CD1c-positive myeloid dendritic cell (primary cell): ENCODE measurements around the gene SMCR8.
"Not testable (repeated sequence)": the region's sequence is repeated elsewhere in the genome, so short reads cannot be mapped to it uniquely, and the experiment has no call there.

Source experiments
- DNase-seq: peaks from one replicate; pipeline ENCODE4 v3.0.0-alpha.2; 2016; ENCODE audit errors: extremely low spot score

SMCR8 gene

DNA sequence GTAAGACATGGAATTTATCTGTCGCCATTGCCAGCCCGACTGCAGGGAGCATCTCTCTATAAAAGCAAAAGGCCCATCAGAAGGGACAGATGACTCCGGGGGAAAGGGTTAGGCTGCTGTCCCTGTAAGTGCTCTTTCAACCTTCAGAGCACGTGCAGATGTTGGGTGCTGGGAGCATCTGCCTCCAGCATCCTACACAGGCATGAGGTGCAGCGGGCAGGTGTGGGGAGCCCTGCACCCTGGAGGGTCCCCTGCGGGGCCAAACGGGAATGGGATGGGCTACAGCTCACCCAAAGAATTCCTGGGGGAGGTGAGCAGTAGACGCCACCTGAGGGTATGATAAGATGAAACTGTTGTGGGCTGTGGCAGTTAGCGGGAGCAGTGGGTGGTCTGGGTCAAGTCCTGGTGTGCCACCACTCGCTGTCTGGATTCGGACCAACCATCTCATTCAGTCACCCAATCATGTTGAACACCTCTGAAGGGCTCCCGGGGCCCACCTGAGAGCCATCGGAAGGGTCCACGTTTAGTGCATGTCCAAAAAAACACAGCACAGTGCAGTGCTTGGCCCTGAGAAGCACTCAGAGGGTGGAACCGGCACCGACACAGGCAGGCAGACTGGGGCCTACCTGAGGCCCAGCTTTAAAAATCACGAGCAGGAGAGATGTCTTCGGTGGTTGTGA lies 3.8 kb downstream of the SMCR8 start:
- DNase-seq: no peak

DNA sequence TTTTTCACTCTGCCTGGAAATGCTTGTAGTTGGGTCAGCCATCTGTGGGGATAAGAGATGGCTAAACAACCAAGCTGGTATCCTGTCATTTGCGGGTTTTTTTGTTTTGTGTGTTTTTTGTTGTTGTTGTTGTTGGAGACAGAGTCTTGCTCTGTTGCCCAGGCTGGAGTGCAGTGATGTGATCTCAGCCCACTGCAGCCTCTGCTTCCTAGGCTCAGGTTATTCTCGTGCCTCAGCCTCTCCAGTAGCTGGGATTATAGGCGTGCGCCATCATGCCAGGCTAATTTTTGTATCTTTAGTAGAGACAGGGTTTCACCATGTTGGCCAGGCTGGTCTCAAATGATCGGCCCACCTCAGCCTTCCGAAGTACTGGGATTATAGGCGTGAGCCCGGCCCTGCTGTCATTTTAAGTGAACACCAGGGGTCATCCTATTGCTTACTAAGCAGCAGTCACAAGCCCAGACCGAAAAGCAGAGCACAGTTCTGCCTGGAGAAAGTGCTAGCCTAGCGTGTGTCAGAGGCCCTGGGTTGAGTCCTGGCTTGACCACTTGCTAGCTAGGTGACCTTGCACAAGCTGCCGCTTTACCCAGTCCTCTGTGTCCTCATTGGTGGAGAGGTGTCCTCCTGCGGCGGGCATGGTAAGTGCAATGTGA lies 4.6 kb downstream of the SMCR8 start:
- DNase-seq: peak; percentile 22

DNA sequence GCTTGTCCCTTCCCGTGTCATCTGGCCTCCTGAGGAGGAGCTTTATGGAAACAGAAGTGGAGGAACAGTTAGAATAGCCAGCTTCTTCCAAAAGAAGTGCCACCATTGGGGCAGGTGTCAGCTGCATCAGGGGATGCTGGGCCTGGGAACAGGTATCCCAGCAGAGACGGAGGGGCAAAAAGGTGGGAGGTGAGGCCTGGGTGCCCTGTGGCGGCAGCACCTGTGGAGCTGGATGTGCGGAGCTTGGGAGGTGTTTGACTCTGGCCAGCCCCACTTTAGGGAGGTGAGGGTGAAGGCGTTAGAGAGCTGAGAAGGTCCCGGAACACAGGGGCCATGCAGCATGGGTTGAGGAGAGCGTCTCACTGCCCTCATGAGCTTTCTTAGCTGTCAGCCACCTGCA lies 5.2 kb downstream of the SMCR8 start:
- no peak for DNase-seq

DNA sequence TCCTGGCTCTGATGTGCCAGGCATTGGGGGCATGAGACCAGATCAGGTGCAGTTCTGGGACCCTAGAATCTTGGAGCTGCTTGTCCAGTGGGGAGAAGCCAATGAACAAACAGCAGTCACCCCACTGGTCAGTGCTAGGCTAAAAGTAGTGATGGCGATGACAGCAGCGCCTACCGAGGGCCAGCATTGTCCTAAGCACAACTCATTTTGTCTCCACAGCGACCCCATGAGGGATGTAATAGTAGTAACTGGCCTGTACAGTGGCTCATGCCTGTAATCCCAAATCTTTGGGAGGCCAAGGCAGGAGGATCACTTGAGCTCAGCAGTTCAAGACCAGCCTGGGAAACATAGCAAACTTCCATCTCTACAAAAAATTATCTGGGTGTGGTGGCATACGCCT lies 6.2 kb downstream of the SMCR8 start:
- DNase-seq: no peak

DNA sequence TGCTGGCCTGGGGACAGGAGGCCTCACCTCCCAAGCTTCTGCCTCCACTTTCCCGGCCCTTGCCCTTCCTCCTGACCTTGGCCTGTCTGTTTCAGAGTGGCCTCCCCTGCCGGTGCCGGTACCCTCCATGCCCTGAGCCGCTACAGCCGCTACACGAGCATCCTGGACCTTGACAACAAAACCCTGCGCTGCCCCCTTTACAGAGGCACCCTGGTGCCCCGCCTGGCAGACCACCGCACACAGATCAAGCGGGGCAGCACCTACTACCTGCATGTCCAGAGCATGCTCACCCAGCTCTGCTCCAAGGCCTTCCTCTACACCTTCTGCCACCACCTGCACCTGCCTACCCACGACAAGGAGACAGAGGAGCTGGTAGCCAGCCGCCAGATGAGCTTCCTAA lies 7.4 kb downstream of the SMCR8 start:
- DNase-seq: no peak

DNA sequence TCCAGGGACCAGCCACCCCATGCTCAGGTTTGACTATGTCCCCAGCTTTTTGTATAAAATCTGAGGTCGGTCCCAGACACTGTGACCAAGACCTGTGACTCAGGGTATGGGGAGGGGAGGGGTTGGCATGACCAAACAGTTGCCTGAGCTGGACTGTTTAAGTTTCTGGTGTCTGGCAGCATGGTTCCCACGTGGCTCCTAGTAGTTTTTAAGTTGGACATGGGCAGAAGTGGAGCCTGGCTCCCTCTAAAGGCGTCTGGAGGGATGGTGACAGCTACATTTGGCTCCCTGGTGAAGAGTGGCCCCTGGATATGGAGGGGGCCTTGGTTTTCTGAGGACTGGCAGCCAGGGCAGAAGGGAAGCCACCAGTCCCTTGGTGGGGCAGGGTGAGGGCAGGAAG lies 7.9 kb downstream of the SMCR8 start:
- no peak for DNase-seq

DNA sequence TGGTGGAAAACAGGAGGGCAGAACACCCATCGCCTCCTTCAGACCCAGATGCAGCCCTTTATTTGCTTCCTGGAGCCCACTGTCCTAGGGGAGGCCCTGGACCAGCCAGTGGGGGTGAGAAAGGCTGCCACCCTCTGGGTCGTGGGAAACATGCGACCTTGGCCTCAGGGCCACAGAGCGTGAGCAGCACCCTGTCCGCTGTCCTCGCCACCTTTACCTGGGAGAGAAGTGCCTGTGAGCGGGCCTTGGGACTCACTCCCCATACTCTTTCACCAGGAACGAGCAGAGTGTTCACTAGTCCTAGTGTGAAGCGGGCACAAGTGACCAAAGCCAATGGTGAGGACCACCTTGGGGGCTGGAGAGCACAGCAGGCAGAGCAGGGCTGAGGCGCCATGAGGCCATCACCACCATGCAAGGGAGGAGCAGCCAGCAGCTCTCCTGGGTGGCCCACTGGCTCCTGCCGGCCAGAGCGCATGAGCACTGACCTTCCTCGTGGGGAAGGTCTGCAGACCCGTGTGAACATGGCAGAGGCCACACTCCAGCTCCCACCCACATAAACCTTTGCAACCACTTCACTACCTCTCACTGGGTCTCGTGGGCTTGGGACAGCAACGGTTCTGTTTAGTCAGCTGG lies 8.5 kb downstream of the SMCR8 start:
- no peak for DNase-seq

DNA sequence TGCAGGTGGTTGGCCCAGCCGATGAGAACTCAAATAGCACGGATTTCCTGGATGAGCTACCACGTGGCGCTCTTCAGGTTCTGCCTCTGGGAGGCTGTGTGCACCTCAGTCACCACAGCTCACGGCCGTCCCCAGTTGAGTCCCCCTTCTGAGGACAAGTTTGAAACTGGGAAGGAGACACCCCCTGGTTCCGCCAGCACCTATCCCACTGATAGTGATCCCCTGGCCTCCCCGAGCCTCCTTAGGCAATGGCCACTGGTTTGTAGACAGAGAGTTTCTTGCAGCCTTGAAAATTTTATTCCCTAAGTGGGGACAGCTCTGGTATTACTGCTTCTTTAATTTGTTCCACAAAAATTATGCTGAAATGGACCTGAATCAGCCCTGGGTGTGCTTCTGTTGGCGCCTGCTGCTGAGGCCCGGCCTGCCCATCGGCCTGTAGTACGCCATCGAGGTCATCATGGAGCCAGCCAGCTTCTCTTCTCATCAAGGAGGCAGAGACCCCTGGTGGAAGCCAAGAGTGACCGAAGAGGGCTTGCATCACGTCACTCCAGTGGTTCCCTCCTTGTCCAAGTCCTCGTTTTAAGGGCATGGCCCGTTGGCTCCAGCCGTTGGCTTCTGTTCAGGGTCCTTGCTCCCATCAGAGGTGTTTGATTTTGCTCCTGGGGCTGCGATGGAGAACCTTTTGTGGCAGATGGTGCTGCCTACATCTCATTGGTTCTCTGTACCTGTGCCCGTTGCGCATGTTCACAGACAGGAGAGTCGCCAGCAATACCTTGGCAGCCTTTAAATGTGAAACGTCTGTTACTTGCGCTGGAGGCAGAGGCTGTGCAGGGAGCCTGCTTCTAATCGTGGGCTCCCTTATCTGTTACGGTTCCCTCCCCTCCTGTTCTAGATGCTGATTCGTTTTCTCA lies 9.3 kb downstream of the SMCR8 start:
- DNase-seq: no peak

DNA sequence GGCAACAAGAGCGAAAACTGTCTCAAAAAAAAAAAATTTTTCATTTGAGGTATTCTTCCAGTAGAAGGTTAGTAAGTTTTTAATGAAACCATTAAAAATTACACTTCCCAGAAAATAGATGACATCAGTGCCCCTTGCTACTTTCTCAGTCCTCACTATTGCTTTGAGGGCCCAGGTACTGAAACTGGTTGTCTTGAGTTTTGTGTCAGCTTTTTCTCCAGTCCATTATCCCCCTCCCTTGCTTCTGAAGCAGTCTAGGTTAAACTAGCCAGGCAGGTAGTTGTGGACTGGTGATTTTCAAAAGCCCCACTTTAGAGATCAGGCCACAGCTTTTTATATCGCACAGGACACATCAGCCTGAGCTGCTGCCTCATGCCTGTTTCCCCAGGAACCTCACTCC lies 10.9 kb downstream of the SMCR8 start:
- no peak for DNase-seq

DNA sequence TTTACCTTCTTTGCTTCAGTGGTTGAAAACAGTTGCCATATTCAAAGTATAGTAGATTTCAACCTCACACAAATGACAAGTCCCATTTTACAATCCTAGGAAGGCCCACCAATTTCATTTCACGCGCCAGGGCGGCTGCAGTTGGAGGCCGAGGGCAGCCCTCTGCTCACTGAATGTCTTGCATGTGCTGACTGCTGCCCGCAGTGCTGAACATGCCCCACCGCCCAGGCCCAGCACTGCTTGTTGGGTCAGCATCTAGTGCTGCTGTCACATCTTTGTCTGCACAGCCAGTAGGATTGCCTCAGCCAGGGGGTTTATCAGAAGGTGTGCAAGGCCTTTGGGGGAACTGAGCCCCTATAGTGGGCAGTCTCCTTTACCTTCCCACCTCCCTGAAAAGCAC lies 11.5 kb downstream of the SMCR8 start:
- no peak for DNase-seq

DNA sequence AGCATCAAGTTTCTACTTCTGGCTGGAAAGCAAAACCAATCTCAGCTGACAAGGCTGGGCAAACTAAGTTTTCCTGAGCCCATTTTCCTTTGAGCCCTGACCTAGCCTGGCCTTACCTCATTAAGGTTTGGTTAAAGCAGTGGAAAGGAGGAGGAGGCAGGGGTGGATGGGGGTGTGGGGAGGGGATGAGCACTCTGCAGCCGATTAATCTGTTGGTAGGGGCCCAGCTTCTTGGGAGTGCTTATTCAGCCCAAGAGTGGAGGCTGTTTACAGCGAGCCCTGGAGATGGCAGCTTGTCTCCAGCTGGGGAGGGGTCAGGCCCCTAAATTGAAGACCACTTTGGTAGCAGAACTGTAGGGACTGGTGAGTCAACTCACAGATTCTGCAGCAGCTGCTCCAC lies 12.0 kb downstream of the SMCR8 start:
- no peak for DNase-seq

DNA sequence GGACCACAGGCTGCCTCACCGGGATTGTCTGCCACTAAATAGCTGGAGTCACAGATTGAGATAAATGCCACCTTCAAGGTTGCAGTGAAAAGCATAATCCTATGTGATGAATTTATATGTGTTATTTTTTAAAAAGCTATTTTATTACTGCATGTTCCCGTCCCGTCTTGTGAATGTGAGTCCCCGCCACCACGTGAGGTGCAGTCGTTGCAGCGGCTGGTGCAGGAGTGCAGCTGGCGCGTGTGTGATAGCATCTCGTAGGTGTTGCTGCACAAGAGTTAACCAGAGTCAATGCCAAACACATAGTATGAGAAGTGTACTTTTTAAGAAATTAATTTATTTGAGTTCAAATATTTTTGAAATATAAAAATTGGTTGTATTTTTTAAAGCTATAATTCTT lies 12.5 kb downstream of the SMCR8 start:
- DNase-seq: no peak

DNA sequence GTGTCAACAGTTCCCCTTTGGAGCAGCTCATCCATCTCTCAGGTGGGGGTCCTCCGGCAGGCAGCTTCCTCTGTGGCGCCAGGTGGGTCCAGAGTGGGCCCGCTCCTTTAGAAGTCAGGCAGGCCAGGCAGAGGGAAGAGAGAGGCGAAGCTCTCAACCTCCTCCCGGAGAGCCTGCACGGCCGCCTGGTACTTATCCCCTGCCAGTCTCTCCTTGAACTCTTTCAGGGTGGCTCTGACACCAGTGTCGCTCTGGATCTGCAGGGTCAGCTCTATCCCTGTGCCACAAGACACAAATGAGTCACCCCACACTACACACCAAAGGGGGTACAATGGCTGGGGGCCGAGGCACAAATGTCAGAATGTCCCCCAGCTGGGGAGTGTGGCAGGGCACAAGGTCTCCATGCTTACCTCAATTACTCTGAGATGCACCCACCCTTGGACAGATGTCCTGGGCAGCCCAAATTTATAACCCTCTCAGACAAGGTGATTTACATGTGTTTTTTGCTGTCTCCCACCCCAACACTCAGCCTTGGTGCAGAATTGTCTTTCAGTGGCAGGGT lies 13.6 kb downstream of the SMCR8 start:
- DNase-seq: no peak

DNA sequence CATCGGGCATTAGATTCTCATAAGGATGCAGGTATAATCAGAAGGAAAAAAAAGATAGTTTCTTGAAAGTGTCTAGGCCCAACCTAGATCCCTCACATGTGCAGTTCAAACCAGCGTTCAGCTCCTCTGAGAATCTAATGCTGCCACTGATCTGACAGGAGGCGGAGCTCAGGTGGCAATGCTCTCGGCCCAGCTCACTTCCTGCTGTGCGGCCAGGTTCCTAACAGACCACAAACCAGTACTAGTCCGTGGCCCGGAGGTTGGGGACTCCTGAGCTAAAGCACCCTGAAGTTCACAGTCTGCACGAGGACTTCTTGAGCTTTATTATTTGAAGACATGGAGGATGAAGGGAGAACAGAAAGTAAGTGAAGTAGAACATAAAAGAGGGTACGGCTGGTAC lies 16.8 kb downstream of the SMCR8 start:
- DNase-seq: no peak

DNA sequence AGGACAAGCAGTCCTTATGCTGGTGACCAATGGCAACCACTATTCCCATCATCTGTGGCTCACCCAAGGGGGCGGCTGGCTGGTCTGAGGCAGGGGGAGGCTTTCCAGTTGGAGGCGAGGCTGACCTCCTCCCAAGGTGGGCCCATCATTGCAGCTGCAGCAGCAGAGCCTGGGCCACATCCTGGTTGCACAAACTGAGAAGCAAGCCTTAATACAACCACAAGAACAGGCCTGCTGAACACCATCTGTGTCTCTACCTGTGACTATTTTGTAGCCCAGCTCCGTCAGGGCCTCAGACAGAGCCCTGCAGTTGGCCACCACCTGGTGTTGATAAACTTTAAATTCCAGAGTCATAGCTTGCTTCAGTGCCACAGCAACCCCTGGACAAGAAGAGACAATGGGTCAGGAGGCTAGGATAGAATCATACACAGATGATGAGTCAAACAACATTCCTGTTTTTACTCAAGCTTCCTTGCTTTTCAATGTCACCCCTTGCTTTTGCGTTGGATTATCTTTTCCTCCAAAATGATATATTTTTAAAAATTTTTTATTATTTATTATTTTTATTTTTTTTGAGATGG lies 17.9 kb downstream of the SMCR8 start:
- DNase-seq: no peak

DNA sequence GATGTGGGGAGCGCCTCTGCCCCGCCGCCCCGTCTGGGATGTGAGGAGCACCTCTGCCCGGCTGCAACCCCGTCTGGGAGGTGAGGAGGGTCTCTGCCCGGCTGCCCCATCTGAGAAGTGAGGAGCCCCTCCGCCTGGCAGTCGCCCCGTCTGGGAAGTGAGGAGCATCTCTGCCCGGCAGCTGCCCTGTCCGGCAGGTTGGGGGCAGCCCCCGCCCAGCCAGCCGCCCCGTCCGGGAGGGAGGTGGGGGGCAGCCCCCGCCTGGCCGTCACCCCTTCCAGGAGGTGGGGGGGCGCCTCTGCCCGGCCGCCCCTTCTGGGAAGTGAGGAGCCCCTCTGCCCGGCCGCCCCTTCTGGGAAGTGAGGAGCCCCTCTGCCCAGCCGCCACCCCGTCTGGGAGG lies 23.1 kb downstream of the SMCR8 start:
- DNase-seq: not testable (repeated sequence)

DNA sequence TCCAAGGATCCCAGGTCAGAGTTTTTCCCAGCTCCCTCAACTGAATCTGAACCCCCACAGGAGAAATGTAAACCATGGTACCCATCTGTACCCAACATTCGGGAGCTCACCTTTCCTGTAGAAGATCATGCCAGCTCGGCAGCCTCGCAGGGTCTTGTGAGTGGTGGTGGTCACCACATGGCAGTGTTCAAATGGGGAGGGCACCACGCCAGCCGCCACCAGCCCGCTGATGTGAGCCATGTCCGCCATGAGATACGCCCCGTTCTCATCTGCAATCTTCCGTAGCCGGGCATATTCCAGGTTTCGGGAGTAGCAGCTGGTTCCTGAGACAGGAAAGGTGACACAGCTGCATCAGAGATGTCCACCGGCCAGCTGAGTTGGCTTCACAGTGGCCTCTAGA lies 24.8 kb downstream of the SMCR8 start:
- no peak for DNase-seq

DNA sequence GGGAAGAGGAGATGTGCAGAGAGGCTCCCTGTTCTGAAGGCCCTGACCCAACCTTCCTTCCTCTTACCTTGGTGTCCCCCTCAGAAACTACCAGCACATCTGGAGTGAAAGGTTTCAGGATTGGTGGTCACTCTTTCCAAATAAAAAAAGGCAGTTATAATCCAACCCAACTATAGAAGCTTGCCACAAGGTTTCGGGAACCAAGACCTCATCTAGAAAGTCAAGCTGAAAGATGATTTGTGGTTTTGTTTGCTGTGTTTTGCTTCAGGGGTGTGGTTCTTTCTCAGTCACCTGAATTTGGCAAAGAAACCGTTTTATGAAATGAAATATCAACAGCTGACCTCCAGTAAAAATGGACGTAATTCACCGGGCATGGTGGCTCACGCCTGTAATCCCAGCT lies 28.9 kb downstream of the SMCR8 start:
- no peak for DNase-seq

DNA sequence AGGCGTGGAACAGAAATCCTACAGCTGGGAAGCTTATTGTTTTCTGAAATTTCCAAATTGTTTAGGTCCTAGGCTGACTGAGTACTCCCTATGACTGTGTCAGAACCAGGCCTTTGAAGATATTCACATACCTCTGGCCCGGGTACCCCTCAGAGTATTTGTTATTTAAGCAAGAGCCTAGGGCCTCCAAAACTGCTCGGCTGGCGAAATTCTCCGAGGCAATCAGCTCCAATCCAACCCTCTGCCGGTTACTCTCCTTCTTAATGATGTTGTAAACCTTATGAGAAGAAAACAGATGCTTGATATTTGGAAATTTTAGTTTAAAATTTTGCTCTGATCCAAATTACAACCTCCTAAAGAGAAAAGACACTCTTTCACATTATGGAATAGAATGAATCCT lies 38.4 kb downstream of the SMCR8 start:
- no peak for DNase-seq

DNA sequence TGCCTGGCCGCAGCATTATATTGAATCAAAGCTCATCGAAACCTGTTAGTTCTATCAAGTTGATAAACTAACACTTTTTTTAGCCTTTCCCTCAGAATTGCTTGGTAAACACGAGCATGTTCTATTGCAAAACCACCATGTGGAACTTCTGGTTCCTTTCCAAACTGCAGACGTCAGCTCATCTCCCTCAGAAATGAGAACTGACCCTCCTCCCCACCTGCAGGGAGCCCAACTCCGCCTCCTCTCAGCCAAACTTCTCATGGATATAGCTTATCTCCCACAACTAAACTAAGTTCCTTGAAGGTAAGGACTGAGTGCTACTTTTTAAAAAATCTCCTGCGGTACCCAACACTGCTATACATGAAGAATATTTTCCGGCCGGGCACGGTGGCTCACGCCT lies 41.5 kb downstream of the SMCR8 start:
- peak; percentile 86 for DNase-seq

DNA sequence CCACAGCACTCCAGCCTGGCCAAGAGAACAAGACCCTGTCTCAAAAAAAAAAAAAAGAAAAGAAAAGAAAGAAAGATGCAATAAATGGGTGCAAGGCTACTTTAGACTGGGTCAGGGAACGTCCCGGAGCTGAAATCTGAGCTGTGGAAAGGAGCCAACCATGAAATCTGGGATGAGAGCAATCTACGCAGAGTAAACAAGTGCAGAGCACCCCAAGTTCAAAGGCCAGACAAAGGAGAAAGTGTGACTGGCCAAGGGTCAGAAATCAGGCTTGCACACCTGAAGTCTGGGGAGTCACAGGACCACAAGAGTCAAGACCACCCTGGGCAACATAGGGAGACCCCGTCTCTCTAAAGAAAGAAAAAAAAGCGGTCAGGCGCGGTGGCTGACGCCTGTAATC lies 45.4 kb downstream of the SMCR8 start:
- no peak for DNase-seq
